ENCODE results near the gene ST8SIA2. TPM values are rescaled to one million over a fixed set of nuclear protein-coding genes. Genes with fewer than 3 reads are reported as not detected.

ST8SIA2 gene
- polyA plus RNA-seq, 3 donors, result not detected

- H3K9me3 ChIP-seq (replicated peaks in 1 of 2; ENCODE audit: control insufficient read depth in 1 of 2, insufficient read depth in 1 of 2, low read length in 2 of 2), result no peaks in the 10 kb centered on the region
- H3K36me3 ChIP-seq (replicated peaks in 1 of 2; ENCODE audit: control insufficient read depth in 1 of 2, insufficient read depth in 2 of 2, low read length in 2 of 2), result no peaks in the 10 kb centered on the region
- H2AFZ ChIP-seq (ENCODE audit: insufficient read depth, low read depth, low read length, poor library complexity, severe bottlenecking), result no peak overlapping the region
- H3K27me3 Mint-ChIP-seq (ENCODE audit: low read depth in 3 of 3), result peaks cover 3 to 8% (median 4%) of the 10 kb centered on the region in 3 donors
- no peaks in the 10 kb centered on the region for H4K20me1 ChIP-seq (ENCODE audit: insufficient read depth, low read length)
- no peak overlapping the region for H3K27ac Mint-ChIP-seq
- no peaks in the 10 kb centered on the region for H3K36me3 Mint-ChIP-seq
- no peak overlapping the region for H3K4me3 Mint-ChIP-seq
- intact Hi-C loops (cut with micrococcal nuclease), result no loop called here
- H3K4me1 Mint-ChIP-seq, result no peaks in the 10 kb centered on the region
- no peak overlapping the region for H3K27ac ChIP-seq (ENCODE audit: low read depth in 1 of 2, low read length in 2 of 2)
- WGBS (ENCODE audit: insufficient coverage), result 57% methylated on average over 1 of the region's 7 CpGs
- H3K9me3 Mint-ChIP-seq, result peaks cover 0 to 10% (median 2%) of the 10 kb centered on the region in 7 donors
- no peak for TF ChIP-seq CTCF (IDR thresholded peaks at IDR 0.05)
- H3K4me2 ChIP-seq (replicated peaks; ENCODE audit: extremely low read depth, low read length, poor library complexity, severe bottlenecking), result no peak overlapping the region
- DNase-seq, result no peak
- H3K79me2 ChIP-seq (ENCODE audit: insufficient read depth, low read length), result no peaks in the 10 kb centered on the region
- H3K27me3 ChIP-seq (ENCODE audit: control insufficient read depth in 2 of 2, insufficient read depth in 2 of 2, low read length in 2 of 2), result no peaks in the 10 kb centered on the region
- no peak overlapping the region for H3K9ac ChIP-seq (ENCODE audit: insufficient read depth, low read length, poor library complexity, severe bottlenecking)
- H3K4me1 ChIP-seq (ENCODE audit: control insufficient read depth in 1 of 2, insufficient read depth in 2 of 2, low read length in 2 of 2), result no peaks in the 10 kb centered on the region
- H3K4me3 ChIP-seq (replicated peaks in 1 of 3; ENCODE audit: low read depth in 2 of 3, low read length in 3 of 3), result no peak overlapping the region
These were observed 99.0 kb downstream of the ST8SIA2 start for GRCh38 chr15:92492551-92493115.

- Histone ChIP-seq H3K9ac (ENCODE audit: insufficient read depth, low read length, poor library complexity, severe bottlenecking) (no peak overlapping the region), H3K79me2 (ENCODE audit: insufficient read depth, low read length) (no peaks in the 10 kb centered on the region), H3K27me3 (ENCODE audit: control insufficient read depth in 2 of 2, insufficient read depth in 2 of 2, low read length in 2 of 2) (no peaks in the 10 kb centered on the region), H3K36me3 (replicated peaks in 1 of 2; ENCODE audit: control insufficient read depth in 1 of 2, insufficient read depth in 2 of 2, low read length in 2 of 2) (no peaks in the 10 kb centered on the region), H3K4me3 (replicated peaks in 1 of 3; ENCODE audit: low read depth in 2 of 3, low read length in 3 of 3) (no peak overlapping the region), H4K20me1 (ENCODE audit: insufficient read depth, low read length) (no peaks in the 10 kb centered on the region), H3K27ac (ENCODE audit: low read depth in 1 of 2, low read length in 2 of 2) (no peak overlapping the region), H3K4me2 (replicated peaks; ENCODE audit: extremely low read depth, low read length, poor library complexity, severe bottlenecking) (no peak overlapping the region), H3K9me3 (replicated peaks in 1 of 2; ENCODE audit: control insufficient read depth in 1 of 2, insufficient read depth in 1 of 2, low read length in 2 of 2) (no peaks in the 10 kb centered on the region), H2AFZ (ENCODE audit: insufficient read depth, low read depth, low read length, poor library complexity, severe bottlenecking) (no peak overlapping the region), H3K4me1 (ENCODE audit: control insufficient read depth in 1 of 2, insufficient read depth in 2 of 2, low read length in 2 of 2) (no peaks in the 10 kb centered on the region)
- peaks cover 0 to 6% (median 2%) of the 10 kb centered on the region in 7 donors for H3K9me3 Mint-ChIP-seq
- H3K27me3 Mint-ChIP-seq (ENCODE audit: low read depth in 3 of 3), result peaks cover 8% of the 10 kb centered on the region in 3 donors
- TF ChIP-seq CTCF (IDR thresholded peaks at IDR 0.05), result no peak
- H3K4me3 Mint-ChIP-seq, result no peak overlapping the region
- H3K4me1 Mint-ChIP-seq, result no peaks in the 10 kb centered on the region
- no peaks in the 10 kb centered on the region for H3K36me3 Mint-ChIP-seq
- DNase-seq, result no peak
- no peak overlapping the region for H3K27ac Mint-ChIP-seq
- intact Hi-C loops (cut with micrococcal nuclease), result no loop called here
- 80% methylated on average over 3 of the region's 6 CpGs for WGBS (ENCODE audit: insufficient coverage)
These were observed 101.2 kb downstream of the ST8SIA2 start for GRCh38 chr15:92494806-92495336.

Measured in CD14-positive monocyte (primary cell).